HEK293 (cell line): ENCODE results near the gene FCGR3A.

ENCODE experiments used
- REST ChIP-seq: fragments of 450-650 bp; formaldehyde crosslinking; IDR thresholded peaks from 2 replicates; pipeline ENCODE4 v1.5.1; 2016; ENCODE audit warnings: missing biosample characterization, missing genetic modification characterization
- ZBTB26 ChIP-seq: fragments of 450-650 bp; formaldehyde crosslinking; optimal IDR thresholded peaks from 2 replicates; pipeline ENCODE3; 2016; ENCODE audit warnings: missing biosample characterization, mild to moderate bottlenecking, missing genetic modification characterization
- ZNF157 ChIP-seq: fragments of 450-650 bp; formaldehyde crosslinking; IDR thresholded peaks from 2 replicates; pipeline ENCODE4 v1.5.1; 2016; ENCODE audit warnings: missing biosample characterization, missing genetic modification characterization
- ZNF175 ChIP-seq: fragments of 450-650 bp; formaldehyde crosslinking; IDR thresholded peaks from 2 replicates; pipeline ENCODE4 v1.5.1; 2016; ENCODE audit warnings: missing biosample characterization, missing genetic modification characterization
- ZNF324 ChIP-seq: fragments of 450-650 bp; formaldehyde crosslinking; IDR thresholded peaks from 2 replicates; pipeline ENCODE4 v1.5.1; 2016; ENCODE audit warnings: missing biosample characterization, missing genetic modification characterization
- ZNF530 ChIP-seq: fragments of 450-650 bp; formaldehyde crosslinking; IDR thresholded peaks from 2 replicates; pipeline ENCODE4 v1.5.1; 2016; ENCODE audit warnings: low read depth, missing biosample characterization, missing genetic modification characterization
- ZNF558 ChIP-seq: fragments of 450-650 bp; formaldehyde crosslinking; IDR thresholded peaks from 2 replicates; pipeline ENCODE4 v1.5.1; 2016; ENCODE audit warnings: missing biosample characterization, missing genetic modification characterization
- ZNF76 ChIP-seq: fragments of 450-650 bp; formaldehyde crosslinking; IDR thresholded peaks from 2 replicates; pipeline ENCODE4; 2016; ENCODE audit warnings: low read depth, missing biosample characterization, missing genetic modification characterization, borderline replicate concordance
- ZNF792 ChIP-seq: fragments of 450-650 bp; formaldehyde crosslinking; IDR thresholded peaks from 2 replicates; pipeline ENCODE4 v1.5.1; 2016; ENCODE audit warnings: missing biosample characterization, missing genetic modification characterization
- TF ChIP-seq, protein P1 (sequence below): fragments of 450-650 bp; formaldehyde crosslinking; IDR thresholded peaks from 2 replicates; pipeline ENCODE4 v1.5.1; 2016; ENCODE audit warnings: missing biosample characterization, missing genetic modification characterization

DNA sequence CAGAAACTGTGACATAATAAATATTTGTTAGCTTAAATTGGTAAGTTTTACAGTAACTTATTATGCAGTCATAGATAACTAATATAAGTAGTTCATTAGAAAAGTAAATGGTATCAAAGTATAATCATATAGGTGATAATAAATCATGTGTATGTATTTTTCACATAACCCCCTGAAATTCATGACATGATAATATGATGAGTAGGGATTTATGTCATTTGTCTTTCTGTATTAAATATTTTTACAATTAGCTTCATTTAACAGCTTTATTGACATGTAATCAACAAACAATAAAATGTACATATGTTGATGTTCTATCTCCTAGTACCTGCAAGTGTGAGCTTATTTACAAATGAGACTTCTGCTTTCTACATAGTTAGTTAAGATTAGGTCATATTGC, 54.1 kb downstream of the FCGR3A start:
- TF ChIP-seq ZNF792 (tag by site-specific recombination) (no peak), ZNF530 (no peak), REST (tag by site-specific recombination) (no peak), ZNF558 (no peak), ZBTB26 (no peak), ZNF175 (no peak), ZNF157 (tag by site-specific recombination) (no peak), ZNF324 (tag by site-specific recombination) (no peak), ZNF76 (tag by site-specific recombination) (no peak)
- TF ChIP-seq, protein P1, sequence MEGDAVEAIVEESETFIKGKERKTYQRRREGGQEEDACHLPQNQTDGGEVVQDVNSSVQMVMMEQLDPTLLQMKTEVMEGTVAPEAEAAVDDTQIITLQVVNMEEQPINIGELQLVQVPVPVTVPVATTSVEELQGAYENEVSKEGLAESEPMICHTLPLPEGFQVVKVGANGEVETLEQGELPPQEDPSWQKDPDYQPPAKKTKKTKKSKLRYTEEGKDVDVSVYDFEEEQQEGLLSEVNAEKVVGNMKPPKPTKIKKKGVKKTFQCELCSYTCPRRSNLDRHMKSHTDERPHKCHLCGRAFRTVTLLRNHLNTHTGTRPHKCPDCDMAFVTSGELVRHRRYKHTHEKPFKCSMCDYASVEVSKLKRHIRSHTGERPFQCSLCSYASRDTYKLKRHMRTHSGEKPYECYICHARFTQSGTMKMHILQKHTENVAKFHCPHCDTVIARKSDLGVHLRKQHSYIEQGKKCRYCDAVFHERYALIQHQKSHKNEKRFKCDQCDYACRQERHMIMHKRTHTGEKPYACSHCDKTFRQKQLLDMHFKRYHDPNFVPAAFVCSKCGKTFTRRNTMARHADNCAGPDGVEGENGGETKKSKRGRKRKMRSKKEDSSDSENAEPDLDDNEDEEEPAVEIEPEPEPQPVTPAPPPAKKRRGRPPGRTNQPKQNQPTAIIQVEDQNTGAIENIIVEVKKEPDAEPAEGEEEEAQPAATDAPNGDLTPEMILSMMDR, result no peak
